ENCODE data around the gene TRPV6. TPM values are rescaled to one million over a fixed set of nuclear protein-coding genes. Genes with fewer than 3 reads are reported as not detected.

TRPV6 gene
- total and polyA plus RNA-seq, 4 donors, result 0.33 to 0.69 (median 0.50) TPM; not detected in 1

DNA sequence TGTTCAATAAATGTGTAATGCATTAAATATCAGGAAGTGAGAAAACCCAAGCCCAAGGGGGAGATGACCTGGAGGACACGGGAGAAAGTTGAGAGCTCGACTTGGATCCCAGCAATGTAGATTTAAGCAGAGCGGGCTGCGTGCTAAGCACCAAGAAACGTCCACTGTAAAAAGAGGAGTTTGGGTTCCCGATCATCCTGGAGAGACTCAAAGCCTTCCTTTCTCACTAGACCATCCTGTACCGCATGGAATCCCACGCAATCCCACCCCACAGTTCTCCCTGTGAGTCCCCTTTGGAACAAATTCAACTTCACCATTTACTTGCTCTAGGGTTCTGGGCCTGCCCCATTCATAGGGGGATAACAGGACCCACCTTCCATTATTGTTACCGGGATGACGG lies 2.4 kb downstream of the TRPV6 start:
- ATAC-seq (ENCODE audit: low FRiP score) (no peak), DNase-seq (no peak)
- WGBS, 2 donors, result 91% methylated on average over 10 of the region's 10 CpGs
- Histone ChIP-seq H3K36me3 (ENCODE audit: control insufficient read depth in 1 of 2, insufficient read depth in 2 of 2, low read length in 1 of 2) (no peaks in the 10 kb centered on the region), H3K4me3 (ENCODE audit: low read length in 2 of 2) (no peak overlapping the region), H3K4me1 (ENCODE audit: control insufficient read depth in 1 of 2, insufficient read depth in 2 of 2, low read length in 2 of 2) (no peaks in the 10 kb centered on the region), H3K27me3 (ENCODE audit: control insufficient read depth in 1 of 2, insufficient read depth in 2 of 2, low read length in 1 of 2) (no peaks in the 10 kb centered on the region), H3K9me3 (ENCODE audit: control insufficient read depth, low read length) (no peaks in the 10 kb centered on the region), H3K27ac (ENCODE audit: low read depth in 1 of 2, low read length in 2 of 2) (no peak overlapping the region)
- intact Hi-C loops (cut with DNase I), result no loop called here

DNA sequence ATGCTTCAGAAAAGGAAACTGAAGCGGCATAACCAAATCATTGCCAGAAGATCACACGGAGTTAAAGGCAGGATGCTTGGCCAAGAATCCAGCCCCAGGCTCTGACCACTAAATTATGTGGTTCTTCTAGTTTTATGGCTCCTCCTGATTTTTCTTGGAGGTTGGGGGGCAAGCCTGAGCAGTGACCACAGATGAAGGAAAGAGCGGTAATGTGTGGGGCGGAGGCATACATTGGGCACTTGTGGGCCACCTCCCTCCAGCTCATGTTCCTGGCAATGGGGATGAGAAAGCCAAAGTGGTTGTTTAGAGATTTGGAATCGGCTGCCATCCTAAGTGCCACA lies 3.2 kb downstream of the TRPV6 start:
- 73 to 76% methylated on average over 5 of the region's 5 CpGs for WGBS, 2 donors
- no peaks in the 10 kb centered on the region for H3K9me3 ChIP-seq (ENCODE audit: control insufficient read depth, low read length)
- H3K36me3 ChIP-seq (ENCODE audit: control insufficient read depth in 1 of 2, insufficient read depth in 2 of 2, low read length in 1 of 2), result no peaks in the 10 kb centered on the region
- DNase-seq, result peak in 1 of 2 donors; percentile 17
- H3K4me3 ChIP-seq (ENCODE audit: low read length in 2 of 2), result no peak overlapping the region
- H3K4me1 ChIP-seq (ENCODE audit: control insufficient read depth in 1 of 2, insufficient read depth in 2 of 2, low read length in 2 of 2), result no peaks in the 10 kb centered on the region
- H3K27ac ChIP-seq (ENCODE audit: low read depth in 1 of 2, low read length in 2 of 2), result no peak overlapping the region
- ATAC-seq (ENCODE audit: low FRiP score), result no peak
- H3K27me3 ChIP-seq (ENCODE audit: control insufficient read depth in 1 of 2, insufficient read depth in 2 of 2, low read length in 1 of 2), result no peaks in the 10 kb centered on the region
- intact Hi-C loops (cut with DNase I), result no loop called here

DNA sequence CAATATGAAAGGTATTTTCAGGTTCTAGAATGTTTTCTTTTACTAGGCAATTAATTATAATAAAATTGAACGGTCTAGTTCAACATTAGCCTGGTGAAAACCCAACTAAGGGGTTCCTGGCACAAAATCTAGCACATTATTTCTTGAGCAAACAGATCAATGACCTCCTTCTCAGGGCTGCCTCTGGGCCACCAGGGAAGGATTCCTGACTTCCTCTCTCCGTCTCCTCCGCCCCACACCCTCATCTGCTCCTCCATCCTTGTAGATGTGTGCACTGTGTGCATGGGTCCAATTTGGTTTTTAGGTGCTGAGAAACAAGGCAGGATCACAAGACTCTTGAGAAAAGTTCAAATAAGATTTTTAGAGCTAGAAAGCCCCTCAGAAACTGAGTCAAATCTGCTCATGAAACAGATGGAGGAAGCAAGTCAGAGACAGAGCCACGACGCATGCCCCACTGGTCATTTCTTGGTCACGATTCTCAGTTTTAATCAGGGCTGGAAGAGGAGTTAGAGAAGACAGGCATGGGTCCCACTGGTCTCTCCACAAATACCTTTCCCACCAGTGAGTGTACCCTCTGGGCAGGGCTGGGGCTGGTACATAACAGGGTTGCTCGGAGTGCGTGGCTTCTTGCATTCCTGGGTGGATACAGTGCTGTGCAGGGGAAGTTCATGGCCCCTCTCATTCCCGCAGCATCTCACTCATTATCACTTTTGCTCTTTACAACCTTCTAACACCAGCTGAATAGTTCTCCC lies 3.8 kb downstream of the TRPV6 start:
- Histone ChIP-seq H3K27me3 (ENCODE audit: control insufficient read depth in 1 of 2, insufficient read depth in 2 of 2, low read length in 1 of 2) (no peaks in the 10 kb centered on the region), H3K9me3 (ENCODE audit: control insufficient read depth, low read length) (no peaks in the 10 kb centered on the region), H3K36me3 (ENCODE audit: control insufficient read depth in 1 of 2, insufficient read depth in 2 of 2, low read length in 1 of 2) (no peaks in the 10 kb centered on the region), H3K4me3 (ENCODE audit: low read length in 2 of 2) (no peak overlapping the region), H3K4me1 (ENCODE audit: control insufficient read depth in 1 of 2, insufficient read depth in 2 of 2, low read length in 2 of 2) (no peaks in the 10 kb centered on the region), H3K27ac (ENCODE audit: low read depth in 1 of 2, low read length in 2 of 2) (no peak overlapping the region)
- intact Hi-C loops (cut with DNase I), result no loop called here
- WGBS, 2 donors, result 82 to 85% methylated on average over 9 of the region's 9 CpGs
- ATAC-seq (ENCODE audit: low FRiP score) (no peak), DNase-seq (peak in 1 of 2 donors; percentile 51)

DNA sequence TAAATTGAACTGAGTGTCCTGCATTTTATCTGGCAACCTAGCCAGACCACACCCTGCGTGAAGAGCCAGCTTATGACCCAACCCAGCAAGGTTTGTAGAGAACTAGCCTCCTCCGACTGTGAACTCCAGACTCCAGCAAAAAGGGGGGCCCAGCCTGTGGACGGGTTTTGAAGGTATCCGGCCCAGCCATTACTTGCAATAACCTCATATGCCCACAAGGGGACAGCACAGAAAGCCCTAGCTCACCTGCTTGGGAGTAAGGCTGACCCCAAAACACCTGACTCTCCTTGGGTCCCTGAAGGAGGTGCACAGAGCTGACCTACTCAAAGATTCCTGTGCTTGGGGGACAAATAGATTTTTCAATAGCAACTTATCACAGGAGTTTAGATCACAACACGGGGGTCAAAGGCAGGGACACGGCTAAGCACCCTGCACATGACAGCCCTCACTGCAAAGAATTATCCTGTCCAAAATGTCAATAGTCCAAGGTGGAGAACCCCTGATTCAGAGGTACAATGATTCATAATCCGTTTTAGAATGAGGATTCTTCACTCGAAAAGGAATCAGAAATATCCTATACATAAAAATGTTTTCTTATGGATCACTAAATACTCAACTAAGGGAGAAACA lies 4.6 kb downstream of the TRPV6 start:
- 41 to 42% methylated on average over 8 of the region's 8 CpGs for WGBS, 2 donors
- Histone ChIP-seq H3K36me3 (ENCODE audit: control insufficient read depth in 1 of 2, insufficient read depth in 2 of 2, low read length in 1 of 2) (no peaks in the 10 kb centered on the region), H3K27ac (ENCODE audit: low read depth in 1 of 2, low read length in 2 of 2) (no peak overlapping the region), H3K27me3 (ENCODE audit: control insufficient read depth in 1 of 2, insufficient read depth in 2 of 2, low read length in 1 of 2) (no peaks in the 10 kb centered on the region), H3K9me3 (ENCODE audit: control insufficient read depth, low read length) (no peaks in the 10 kb centered on the region), H3K4me1 (ENCODE audit: control insufficient read depth in 1 of 2, insufficient read depth in 2 of 2, low read length in 2 of 2) (no peaks in the 10 kb centered on the region), H3K4me3 (ENCODE audit: low read length in 2 of 2) (no peak overlapping the region)
- intact Hi-C loops (cut with DNase I), result no loop called here
- DNase-seq (peak in 1 of 2 donors; percentile 21), ATAC-seq (ENCODE audit: low FRiP score) (no peak)

DNA sequence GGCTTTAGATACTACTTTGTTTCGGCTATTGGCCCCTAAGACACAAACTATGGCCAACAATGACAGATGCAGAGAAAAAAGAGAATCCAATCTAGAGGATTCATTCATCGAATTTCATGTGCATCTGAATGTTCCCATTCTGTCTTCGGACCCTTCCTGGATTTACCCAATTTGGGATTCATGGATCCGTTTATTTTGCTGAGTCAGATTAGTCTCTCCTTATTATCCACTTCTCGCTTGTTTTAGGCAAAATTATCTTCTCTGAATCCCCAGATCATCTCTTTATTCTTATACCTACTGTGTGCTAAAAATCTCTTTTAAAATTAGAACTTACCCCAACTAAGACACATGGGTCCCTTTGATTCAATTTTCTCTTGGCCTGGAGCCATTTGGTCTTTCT lies 6.5 kb downstream of the TRPV6 start:
- H3K4me3 ChIP-seq (ENCODE audit: low read length in 2 of 2), result no peak overlapping the region
- intact Hi-C loops (cut with DNase I), result no loop called here
- no peaks in the 10 kb centered on the region for H3K4me1 ChIP-seq (ENCODE audit: control insufficient read depth in 1 of 2, insufficient read depth in 2 of 2, low read length in 2 of 2)
- no peaks in the 10 kb centered on the region for H3K9me3 ChIP-seq (ENCODE audit: control insufficient read depth, low read length)
- H3K27ac ChIP-seq (ENCODE audit: low read depth in 1 of 2, low read length in 2 of 2), result no peak overlapping the region
- no peaks in the 10 kb centered on the region for H3K27me3 ChIP-seq (ENCODE audit: control insufficient read depth in 1 of 2, insufficient read depth in 2 of 2, low read length in 1 of 2)
- DNase-seq (no peak), ATAC-seq (ENCODE audit: low FRiP score) (no peak)
- no peaks in the 10 kb centered on the region for H3K36me3 ChIP-seq (ENCODE audit: control insufficient read depth in 1 of 2, insufficient read depth in 2 of 2, low read length in 1 of 2)
- WGBS, 2 donors, result 88 to 95% methylated on average over 5 of the region's 5 CpGs

DNA sequence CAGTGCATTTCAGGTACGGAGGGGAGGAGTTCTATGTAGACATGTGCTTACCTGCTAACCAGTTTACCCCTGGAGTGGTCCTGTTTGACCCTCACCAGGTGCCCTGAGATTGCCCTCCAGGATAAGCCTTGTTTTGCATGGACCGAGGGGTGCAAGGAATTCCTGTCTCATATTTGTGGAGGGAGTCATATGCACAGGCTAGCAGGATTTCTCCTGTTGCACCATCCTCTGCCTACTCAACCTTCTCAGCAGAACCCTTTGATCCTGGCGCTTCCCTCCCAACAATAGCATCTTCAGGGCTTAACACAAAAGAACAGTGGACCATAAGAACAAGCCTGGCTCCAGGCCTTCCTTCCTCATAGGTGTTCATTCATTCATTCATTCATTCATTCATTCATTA lies 7.2 kb downstream of the TRPV6 start:
- WGBS, 2 donors, result 90 to 93% methylated on average over 3 of the region's 3 CpGs
- no peaks in the 10 kb centered on the region for H3K36me3 ChIP-seq (ENCODE audit: control insufficient read depth in 1 of 2, insufficient read depth in 2 of 2, low read length in 1 of 2)
- H3K27me3 ChIP-seq (ENCODE audit: control insufficient read depth in 1 of 2, insufficient read depth in 2 of 2, low read length in 1 of 2), result no peaks in the 10 kb centered on the region
- DNase-seq, result peak in 1 of 2 donors; percentile 10
- intact Hi-C loops (cut with DNase I), result no loop called here
- no peaks in the 10 kb centered on the region for H3K9me3 ChIP-seq (ENCODE audit: control insufficient read depth, low read length)
- no peaks in the 10 kb centered on the region for H3K4me1 ChIP-seq (ENCODE audit: control insufficient read depth in 1 of 2, insufficient read depth in 2 of 2, low read length in 2 of 2)
- no peak overlapping the region for H3K27ac ChIP-seq (ENCODE audit: low read depth in 1 of 2, low read length in 2 of 2)
- H3K4me3 ChIP-seq (ENCODE audit: low read length in 2 of 2), result no peak overlapping the region
- ATAC-seq (ENCODE audit: low FRiP score), result no peak

DNA sequence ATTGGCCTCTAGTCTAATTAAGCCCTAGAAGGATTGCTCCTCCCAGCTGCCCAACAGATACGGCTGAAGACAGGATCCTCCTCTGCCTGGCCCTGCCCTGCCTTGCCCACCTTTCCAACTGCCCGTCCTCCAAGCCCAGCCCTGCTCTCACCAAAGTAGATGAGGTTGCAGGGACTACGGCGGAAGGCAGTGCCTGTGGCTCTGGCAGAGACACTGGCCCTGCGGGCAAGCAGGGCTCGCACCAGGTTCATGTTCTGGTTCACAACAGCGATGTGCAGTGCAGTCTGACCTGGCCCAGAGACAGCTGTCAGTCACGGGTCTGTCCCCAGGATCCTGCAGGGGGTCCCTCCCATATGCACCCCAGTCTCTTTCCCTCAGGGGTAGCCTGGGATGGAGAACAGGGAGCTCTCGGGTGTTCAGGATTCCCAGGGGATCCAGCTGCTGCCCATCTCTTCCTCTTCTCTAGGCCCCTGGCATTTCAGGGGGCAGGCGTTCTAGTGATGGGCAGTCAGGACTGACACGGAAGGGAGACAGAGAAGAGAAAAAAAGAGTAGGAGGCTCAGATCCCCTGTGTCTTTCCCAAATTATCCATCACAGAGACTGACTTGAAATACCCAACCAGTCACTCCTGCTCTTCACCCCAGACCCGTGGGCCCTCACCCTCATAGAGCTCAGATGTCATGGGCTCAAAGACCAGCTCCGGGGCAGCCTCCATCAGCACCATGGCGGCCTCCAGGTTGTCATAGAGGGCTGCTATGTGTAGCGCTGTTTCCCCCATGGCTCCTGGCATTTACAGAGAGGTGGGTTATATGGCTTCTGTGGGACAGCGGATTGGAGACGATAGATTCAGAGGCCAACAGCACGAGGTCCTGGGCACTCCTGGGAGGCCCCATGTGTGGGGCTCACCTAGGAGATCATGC lies 8.3 kb downstream of the TRPV6 start:
- no peak for ATAC-seq (ENCODE audit: low FRiP score)
- intact Hi-C loops (cut with DNase I), result no loop called here
- H3K9me3 ChIP-seq (ENCODE audit: control insufficient read depth, low read length), result no peaks in the 10 kb centered on the region

DNA sequence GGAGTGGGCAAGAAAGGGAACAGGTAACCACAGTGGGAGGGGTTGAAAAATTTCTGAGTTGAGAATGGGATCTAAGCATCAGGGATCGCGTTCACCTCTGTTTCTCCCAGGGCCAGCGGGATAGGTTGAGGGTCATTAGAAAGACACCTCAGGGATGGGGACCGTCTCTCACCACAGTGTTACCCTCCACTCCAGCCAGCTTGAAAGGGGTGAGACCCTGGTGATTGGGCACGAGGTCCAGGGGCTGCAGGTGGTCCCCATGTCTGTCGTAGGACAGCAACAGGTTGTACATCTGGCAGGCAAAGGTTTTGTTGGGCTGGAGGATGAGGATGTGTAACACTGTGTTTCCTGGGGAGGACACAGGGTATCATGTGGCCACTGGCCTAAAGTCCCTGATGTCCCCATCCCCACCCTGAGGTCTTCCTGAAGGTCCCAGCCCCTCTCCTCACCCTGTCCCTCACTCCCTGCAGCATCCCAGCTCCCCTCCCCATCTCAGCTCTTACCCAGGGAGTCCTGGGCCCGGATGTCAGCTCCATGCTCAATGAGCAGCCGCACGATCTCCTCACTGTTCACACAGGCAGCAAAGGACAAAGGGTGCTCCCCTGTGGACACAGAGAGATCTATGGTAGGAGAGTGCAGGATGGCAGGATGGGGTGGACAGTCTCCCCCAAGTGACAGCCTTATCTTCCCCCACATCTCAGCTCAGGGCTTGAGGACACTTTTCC lies 9.1 kb downstream of the TRPV6 start:
- Histone ChIP-seq H3K9me3 (ENCODE audit: control insufficient read depth, low read length) (no peaks in the 10 kb centered on the region), H3K27ac (ENCODE audit: low read depth in 1 of 2, low read length in 2 of 2) (no peak overlapping the region), H3K36me3 (ENCODE audit: control insufficient read depth in 1 of 2, insufficient read depth in 2 of 2, low read length in 1 of 2) (no peaks in the 10 kb centered on the region), H3K27me3 (ENCODE audit: control insufficient read depth in 1 of 2, insufficient read depth in 2 of 2, low read length in 1 of 2) (no peaks in the 10 kb centered on the region), H3K4me1 (ENCODE audit: control insufficient read depth in 1 of 2, insufficient read depth in 2 of 2, low read length in 2 of 2) (no peaks in the 10 kb centered on the region), H3K4me3 (ENCODE audit: low read length in 2 of 2) (no peak overlapping the region)
- intact Hi-C loops (cut with DNase I), result no loop called here
- WGBS, 2 donors, result 85 to 86% methylated on average over 9 of the region's 9 CpGs
- ATAC-seq (ENCODE audit: low FRiP score) (no peak), DNase-seq (peak in 1 of 2 donors; percentile 62)

More for the DNA sequence above, 8.3 kb downstream of the TRPV6 start:
- Histone ChIP-seq H3K27me3 (ENCODE audit: control insufficient read depth in 1 of 2, insufficient read depth in 2 of 2, low read length in 1 of 2) (no peaks in the 10 kb centered on the region), H3K4me3 (ENCODE audit: low read length in 2 of 2) (no peak overlapping the region), H3K4me1 (ENCODE audit: control insufficient read depth in 1 of 2, insufficient read depth in 2 of 2, low read length in 2 of 2) (no peaks in the 10 kb centered on the region), H3K36me3 (ENCODE audit: control insufficient read depth in 1 of 2, insufficient read depth in 2 of 2, low read length in 1 of 2) (no peaks in the 10 kb centered on the region), H3K27ac (ENCODE audit: low read depth in 1 of 2, low read length in 2 of 2) (no peak overlapping the region)
- peak in 1 of 2 donors; percentile 62 for DNase-seq
- 88% methylated on average over 18 of the region's 18 CpGs for WGBS, 2 donors

Measured in aorta (tissue), 5 donors.